Activated CD4-positive, alpha-beta T cell treated with anti-CD3 and anti-CD28 coated beads, Interleukin-2, Interleukin-6, amounts not matched to agents 100 ng/mL and 50 ng/mL, durations not matched to agents 16 hours and 8 hours (primary cell): ENCODE data around the gene SHISAL2B.
"Not testable (repeated sequence)": the region's sequence is repeated elsewhere in the genome, so short reads cannot be mapped to it uniquely, and the experiment has no call there.

Source experiments
- DNase-seq: peaks from one replicate; pipeline ENCODE4 v3.0.0-alpha.2; 2020

Gene SHISAL2B

DNA sequence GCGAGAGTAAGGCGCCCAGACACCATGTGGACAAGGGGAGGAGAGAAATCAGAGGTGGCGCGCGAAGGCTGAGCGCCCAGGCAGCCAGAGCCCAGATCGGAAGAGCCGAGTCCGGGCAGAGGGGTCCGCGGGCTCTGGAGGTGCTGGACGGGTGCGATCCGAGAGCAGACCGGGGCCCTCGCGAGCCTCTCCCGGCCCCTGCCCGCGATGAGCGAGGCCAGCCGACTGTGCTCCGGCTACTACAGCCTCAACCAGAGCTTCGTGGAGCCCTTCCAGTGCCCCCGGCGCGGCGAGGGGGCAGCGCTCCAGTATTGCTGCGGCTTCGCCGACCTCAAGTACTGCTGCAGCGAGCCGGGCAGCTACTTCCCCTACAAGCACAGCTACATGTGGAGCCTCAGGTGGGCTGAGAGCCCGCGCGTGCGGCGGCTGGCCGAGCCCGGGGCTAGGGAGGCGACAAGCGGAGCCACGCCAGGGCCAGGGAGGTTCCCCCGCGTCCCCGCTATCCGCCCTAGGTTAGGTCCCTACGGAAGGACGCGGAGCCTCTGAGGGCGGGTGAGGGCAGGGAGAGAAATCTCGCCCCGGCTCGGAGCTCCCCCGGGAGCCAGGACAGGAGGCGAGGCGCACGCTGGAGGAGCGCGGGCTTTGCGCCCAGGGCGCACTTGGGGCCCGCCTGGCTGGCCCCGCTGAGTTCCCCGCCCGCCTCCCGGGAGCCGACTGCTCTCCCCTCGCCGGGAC lies at the start of gene SHISAL2B:
Gene SHISAL2B (plus strand): TSS at position 87 of the 735 bp plus-strand sequence. CDS start 121 bp downstream, at position 208.
- no peak for DNase-seq

DNA sequence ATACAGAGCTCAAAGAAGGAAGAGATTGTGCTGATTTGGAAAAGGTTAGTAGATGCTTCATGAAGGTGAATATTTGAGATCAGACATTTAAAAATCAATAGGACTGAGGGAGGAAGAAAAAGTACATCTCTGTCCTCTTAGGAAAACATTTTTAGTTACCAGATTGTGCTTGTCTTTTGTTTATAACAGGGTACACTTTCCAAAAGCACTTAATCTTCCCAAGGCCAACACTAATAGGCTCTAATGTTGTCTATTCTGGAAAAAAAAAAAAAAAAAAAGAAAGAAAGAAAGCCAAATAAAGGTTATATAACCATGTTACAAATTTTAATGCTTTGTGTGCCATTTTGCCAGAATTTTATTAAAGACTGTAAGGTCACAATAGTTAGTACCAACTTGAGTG lies 45.5 kb upstream of the SHISAL2B start:
- no peak for DNase-seq

DNA sequence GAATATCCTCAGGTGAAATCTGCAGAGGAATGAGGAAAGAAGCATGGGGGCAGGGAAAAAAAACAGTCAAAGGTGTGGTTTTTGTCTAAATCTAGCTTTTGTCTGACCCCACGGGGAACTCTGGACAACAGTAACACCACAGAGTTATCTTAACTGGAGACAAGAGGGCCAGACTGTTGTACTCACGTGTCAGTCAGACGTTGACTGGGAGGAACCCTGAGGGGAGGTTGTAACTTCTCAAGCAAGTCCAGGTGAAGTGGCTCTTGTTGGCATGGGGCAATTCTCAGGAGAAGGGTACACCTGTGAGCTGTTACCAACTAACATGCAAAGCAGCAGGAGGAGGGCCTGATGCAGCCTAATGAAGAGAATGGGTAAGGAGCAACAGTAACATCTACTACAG lies 44.1 kb upstream of the SHISAL2B start:
- no peak for DNase-seq

DNA sequence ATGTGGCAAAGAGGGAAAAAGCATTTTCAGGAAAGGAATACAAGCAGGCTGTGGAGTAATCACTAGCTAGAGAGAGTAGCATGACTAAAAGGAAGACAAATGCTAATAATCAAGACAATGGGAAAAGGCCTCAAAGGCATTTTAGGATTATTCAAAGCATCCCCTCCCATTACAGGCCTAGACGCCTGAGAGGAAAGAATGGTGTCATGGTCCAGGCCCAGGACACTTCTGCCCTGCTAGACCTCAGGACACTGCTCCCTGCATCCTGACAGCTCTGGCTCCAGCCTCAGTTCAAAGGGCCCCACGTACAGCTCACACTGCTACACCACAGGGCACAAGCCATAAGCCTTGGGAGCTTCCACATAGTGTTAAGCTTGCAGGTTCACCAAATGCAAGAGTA lies 40.8 kb upstream of the SHISAL2B start:
- DNase-seq, result no peak

DNA sequence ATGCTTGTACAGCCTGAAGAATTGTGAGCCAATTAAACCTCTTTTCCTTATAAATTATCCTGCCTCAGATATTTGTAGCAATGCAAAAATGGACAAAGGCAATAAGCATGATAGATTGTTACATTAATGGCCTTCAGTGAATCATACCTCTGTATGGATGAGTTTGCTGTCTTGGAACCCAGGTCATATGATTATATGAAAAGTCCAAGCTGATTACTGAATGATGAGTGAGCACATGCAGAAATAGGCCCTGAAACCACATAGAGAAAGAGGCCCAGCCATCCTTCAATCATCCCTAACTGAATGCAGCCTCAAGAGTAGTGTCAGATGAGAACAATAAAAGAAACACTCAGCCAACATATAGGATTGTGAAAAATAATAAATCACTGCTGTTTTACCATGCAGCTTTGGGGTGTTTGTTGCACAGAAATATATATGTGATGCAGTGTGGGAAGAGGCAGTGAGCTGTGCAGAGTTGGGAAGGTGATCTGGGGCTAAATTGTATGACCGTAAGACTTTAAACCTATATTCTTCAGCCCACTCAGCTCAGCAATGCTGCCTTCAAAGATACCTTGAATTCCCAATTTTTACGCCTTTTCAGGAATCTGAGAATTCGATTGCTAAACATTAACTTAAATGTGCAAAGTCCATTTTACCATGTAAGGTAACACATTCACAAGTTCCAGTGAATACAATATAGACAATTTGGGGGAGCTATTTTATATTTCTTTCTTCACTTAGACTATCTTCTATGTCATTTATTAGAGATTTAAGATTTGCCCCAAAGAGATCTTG lies 36.3 kb upstream of the SHISAL2B start:
- no peak for DNase-seq

DNA sequence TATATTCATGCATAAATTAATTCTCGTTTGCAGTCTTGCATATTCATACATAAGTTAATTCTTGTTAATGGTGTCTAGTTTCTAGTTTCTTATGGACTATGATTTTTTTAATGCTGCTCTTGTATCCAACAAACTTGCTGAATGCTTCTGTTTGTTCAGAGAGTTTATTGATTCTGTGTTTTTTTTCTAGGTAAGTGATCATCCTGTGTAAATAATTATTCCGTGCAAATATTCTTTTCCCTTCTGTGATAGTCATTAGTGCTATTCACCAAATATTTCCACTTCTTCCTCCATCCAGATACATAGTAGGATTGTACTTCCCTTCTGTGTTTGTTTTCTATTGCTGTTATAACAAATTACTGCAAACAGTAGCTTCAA lies 35.8 kb upstream of the SHISAL2B start:
- no peak for DNase-seq

DNA sequence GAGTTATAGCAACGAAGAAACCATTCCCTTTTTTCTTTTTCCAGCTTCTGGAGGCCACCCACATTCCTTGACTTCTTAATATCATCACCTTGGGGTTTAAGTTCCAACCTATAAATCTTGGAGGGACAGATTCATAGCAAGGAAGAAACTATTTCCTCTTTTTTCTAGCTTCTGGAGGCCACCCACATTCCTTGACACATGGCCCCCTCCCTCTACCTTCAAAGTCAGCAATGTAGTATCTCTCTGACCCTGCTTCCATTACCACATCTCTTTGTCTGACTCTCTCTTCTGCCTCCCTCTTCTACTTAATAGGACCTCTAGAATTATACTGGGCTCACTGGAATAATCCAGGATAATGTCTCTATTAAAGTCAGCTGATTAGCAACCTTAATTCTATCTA lies 34.7 kb upstream of the SHISAL2B start:
- no peak for DNase-seq

DNA sequence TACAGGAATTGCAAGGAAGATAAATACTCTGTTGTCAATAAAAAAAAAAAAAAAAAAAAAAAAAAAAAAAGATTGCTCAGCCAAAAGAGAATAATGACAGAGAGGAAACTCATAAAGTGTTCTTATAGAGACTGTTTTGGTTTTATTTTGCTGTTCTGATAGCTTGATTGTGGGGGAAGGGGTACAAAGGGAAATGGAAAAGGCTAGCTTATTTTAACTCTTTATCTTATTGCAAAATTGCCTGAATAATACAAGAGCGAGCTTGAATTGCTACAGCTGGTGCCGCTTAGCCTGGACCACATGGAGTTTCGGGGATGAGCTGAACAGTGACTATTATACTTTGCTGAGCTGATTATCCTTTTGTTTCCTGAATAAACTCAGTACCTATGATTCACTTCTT lies 31.0 kb upstream of the SHISAL2B start:
- no peak for DNase-seq

DNA sequence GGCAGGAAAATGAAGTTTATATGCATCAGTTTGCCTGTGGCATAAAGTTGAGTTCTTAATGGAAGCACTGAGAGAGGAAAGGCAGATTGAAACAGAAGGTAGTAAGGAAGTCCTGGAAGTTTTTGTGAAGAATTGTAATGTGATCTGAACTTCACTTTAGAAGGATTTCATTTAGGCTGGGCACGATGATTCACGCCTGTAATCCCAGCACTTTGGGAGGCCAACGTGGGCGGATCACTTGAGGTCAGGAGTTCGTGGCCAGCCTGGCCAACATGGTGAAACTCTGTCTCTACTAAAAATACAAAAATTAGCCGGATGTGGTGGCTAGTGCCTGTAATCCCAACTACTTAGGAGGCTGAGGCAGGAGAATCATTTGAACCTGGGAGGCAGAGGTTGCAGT lies 27.1 kb upstream of the SHISAL2B start:
- DNase-seq, result not testable (repeated sequence)

DNA sequence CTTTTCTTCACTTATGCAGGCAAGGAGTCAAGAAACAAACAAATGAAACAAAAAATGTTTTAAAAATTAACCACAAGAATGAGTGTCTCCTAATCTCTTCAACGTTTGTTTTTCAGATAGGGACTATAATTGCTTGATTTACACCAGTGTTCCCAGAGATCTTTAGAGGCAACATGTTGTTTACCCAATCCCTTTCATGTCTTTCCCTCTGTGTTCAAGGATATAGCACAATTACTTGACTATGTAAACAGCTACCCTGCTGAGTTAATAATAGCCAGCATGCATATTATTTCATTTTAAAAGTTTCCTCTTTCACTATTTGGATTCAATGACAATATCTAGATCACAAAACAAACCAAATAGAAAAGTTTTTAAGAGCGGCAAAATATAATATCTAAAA lies 25.1 kb upstream of the SHISAL2B start:
- DNase-seq, result no peak

DNA sequence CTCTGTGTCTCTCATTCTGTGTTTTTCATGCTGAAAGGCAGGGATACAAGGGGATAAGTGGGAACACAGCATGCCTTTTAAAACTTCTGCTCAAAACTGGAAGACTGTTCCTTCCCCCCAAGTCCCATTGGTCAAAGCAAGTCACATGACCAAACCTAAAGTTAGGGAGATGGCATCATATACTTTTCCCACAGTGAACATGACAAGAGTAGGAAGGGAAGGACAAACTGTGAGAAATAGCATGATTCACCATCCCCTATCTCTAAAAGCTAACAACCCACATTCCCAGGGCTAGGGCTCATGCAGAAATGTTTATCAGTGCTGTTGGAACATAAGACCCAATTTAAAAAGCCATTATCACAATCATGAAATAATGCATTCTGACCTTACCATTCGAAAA lies 24.2 kb upstream of the SHISAL2B start:
- no peak for DNase-seq

DNA sequence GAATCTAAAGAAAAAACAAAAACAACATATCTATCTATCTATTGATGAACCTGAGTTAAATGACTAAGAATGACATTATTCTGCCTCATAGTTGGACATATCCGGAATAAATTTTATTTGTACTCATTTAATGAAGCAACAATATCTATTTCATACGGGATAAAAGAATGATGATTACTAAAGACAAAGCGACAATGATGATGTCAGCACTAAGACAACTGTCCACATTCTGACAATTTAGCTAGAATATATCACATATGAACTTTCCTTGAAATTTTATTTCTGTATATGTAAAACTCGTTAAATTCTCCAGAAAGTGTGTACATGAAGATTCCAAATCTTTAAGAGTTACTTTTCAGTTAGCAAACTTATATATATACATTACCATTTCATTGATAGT lies 23.2 kb upstream of the SHISAL2B start:
- no peak for DNase-seq

DNA sequence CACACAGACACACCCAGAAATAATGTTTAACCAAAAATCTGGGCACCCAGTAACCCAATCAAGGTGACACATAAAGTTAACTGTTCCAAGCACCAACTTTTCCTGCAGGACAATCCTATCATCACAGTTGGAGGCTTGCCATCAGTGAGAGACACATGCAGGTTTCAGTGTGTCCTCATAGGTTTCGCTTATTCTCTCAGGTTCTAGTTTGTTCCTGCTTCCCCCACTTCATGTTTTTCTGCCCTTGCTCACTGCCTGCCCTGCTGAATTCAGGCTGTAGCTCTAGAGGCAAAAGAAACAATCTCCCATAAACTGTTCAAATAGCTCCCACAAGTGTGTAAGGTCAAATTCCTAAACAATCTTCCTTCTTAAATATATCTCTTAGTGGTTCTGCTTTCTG lies 20.0 kb upstream of the SHISAL2B start:
- DNase-seq, result no peak

DNA sequence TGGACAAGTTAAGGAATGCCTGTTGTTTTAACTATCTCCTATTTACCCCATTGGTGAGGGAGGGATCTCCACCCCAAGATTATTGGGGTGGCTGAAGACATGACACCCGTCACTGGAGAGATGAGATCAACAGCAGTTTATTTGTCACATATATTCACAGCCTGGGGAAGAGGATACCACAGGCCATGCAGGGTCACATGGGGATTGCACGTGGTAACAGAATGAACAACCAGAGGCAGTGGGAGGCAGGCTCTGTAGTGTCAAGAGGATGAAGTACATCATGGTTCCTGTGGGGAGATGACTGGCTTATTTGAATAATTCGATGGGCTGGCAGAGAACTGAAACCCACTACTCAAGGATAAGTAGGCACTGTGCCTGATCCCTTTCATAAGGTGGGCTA lies 18.6 kb upstream of the SHISAL2B start:
- DNase-seq, result no peak

DNA sequence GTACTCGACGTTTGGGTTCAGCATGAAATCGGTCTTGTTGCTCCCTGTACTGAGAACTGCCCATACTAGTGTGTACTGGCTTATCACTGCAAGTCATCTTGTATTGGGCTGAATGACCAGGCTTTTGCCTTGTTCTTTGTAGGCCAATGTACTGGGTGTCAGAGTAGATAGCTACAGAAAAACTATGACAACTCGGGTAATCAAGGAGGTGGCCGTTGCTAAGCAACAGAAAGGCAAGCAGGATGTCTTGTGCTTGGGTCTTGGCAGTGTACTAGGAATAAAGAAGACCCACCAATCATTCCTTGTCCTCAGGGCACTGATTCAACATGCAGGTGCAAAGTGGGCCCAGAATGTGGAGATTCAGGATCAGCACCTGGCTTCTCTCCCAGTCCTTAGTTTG lies 11.9 kb upstream of the SHISAL2B start:
- no peak for DNase-seq

DNA sequence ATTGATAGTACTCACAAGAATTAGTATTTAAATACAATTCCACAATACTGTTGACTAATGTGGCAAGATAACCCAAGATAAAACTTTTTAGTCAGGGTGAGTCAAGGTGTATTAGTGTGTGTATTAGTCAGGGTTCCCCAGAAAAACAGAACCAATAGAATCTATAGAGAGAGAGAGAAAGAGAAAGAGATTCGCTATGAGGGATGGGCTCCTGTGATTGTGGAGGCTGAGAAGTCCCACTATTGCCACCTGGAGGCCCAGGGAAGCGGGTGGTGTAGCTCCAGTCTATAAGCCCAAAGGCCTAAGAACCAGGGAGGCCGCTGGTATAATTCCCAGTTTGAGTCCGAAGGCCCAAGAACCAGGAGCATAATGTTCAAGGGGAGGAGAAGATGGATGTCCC lies 10.0 kb upstream of the SHISAL2B start:
- DNase-seq, result no peak

DNA sequence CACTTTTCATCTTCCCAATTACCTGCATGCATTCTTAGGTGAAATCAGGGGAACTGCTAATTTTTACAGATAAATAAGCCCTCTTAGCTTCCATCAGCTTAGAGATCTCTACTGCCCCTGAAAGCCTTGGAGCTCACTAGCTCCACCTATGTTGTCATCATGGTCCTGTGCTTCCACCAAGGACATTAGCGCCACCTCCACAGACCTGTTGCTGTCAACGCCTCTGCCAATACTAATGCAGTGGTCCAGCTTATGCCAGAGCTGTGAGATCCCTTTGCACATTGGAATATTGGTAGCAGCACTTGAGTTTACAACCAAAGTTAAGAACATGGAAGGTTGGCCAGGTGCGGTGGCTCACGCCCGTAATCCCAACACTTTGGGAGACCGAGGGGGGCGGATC lies 7.7 kb upstream of the SHISAL2B start:
- no peak for DNase-seq

DNA sequence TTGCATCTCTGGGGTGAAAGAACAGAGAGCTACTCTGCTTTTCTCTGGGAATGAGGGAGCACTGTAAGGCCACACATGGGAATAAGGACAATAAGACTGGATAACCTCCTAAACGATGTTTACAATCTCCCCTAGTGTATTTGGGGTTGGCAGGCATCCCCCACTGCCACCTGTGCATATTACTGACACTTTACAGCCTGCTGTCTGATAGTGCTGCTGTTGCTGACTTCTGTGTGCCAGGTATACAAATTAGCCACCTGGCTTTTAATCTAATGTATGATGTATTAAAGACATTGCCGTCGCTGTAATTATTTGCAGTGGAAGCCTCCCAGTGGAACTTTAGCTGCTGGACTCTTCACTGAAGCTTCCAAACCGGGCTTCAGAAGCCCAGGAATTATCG lies 4.4 kb upstream of the SHISAL2B start:
- DNase-seq, result no peak

DNA sequence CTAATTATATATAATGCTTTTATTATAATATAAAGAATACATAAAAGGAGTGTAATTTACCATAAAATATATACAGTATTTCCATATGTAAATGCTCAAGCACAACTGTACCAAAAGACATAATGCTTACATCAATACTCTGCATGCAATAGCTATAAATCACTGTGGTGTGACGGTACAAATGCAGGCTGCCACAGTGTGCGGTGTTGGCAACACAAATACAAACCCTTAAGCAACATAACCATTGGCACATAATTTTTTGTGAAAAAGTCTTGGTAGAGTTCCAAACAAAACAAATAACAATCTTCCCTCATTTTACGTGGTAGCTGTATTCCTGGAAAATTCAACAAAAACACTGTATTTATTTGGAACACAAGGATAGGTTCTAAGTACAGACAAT lies 1.9 kb upstream of the SHISAL2B start:
- no peak for DNase-seq

DNA sequence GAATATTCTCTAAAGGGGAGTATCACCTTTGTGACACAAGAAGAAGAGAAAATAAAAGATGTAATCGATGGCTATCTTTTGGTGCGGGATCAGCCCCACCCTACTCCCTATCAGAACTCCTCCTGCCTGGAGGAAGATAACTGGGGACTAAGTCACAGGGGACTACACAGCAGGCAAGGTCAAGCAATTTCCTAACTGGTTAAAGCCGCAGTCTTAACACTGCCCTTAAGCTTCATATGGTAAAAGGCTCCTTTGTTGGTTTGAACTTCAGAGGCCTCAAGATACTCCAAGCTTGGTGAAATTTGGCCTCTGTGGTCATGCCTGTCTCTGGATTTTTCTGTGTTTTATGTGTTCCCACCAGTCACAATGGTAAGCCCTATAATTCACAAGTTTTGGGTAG lies 1.3 kb upstream of the SHISAL2B start:
- no peak for DNase-seq

DNA sequence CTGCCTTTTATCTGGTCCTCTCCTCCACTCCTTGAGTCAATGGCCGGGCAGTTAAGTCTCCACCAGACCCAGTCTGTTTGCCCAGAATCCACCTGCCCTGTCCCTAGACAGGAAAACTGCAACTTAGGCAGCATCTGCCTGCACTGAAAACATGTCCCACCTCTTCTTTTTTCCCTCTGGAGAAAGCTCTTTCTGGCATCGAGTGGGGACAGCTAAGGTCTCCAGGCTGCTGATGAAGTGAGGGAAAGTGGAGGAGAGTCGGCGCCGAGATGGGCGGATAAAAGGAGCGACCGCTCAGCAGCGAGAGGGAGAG lies 243 bp upstream of the SHISAL2B start:
- no peak for DNase-seq

DNA sequence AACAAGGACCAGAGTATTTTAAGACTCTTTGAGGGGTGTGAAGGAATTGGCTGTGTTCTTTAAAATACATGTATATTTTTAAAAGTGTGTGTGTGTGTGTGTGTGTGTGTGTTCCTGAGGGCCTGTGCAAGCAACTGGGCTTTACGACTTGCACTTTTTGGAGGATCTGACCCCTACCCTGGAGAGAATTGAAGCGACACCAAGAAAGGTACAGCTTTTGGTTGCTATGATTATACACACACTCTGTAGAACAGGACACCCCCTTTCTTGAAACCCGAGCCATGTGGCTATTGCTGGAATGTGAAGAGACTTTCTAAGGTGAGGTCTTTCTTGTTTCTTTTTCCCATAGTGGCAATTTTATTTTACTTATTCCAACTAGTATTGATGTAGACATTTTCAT lies 988 bp downstream of the SHISAL2B start:
- DNase-seq, result no peak

DNA sequence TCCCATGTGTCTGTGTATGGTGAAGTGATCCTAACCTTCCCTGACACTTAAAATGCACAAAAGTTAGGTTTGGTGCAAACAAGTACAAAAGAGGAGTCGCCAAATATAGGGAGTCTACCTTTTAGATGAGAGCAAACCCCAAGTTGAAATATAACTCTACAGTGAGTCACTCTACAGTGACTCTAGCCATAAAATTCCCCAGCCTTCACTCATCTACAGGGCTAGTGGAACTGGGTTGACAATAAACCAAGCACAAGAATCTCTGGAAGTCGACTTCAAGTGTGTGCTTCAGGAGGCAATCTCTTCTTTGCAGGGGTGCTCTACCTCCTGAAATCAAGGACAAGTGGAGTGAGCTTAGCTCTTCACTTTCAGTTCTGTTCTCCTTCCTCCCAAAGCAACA lies 3.3 kb downstream of the SHISAL2B start:
- DNase-seq, result no peak

DNA sequence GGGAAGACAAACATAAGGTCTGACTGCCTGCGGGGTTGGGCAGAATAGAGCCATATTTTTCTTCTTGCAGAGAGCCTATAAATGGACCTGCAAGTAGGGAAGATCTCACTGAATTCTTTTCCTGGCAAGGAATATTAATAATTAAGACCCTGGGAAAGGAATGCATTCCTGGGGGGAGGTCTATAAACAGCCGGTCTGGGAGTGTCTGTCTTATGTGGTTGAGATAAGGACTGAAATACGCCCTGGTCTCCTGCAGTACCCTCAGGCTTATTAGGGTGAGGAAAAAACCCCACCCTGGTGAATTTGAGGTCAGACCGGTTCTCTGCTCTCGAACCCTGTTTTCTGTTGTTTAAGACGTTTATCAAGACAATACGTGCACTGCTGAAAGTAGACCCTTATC lies 6.1 kb downstream of the SHISAL2B start:
- not testable (repeated sequence) for DNase-seq

DNA sequence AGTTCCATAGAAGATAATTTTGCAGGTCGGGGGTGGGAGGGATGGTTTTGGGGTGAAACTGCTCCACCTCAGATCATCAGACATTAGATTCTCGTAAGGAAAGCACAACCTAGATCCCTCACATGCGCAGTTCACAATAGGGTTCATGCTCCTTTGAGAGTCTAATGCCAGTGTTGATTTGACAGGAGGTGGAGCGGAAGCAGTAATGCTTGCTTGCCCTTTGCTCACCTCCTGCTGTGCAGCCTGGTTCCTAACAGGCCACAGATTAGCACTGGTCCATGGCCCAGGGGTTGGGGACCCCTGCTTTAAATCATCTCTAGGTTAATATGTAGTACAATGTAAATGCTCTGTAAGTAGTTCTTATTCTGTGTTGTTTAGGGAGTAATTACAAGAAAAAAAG lies 10.5 kb downstream of the SHISAL2B start:
- no peak for DNase-seq
